ENCODE measurements around the gene LSM7.

Gene LSM7

GRCh38 chr19:2345076-2345475 is 16.7 kb upstream of the LSM7 start:
- no peak for TF ChIP-seq CTCF (IDR thresholded peaks at IDR 0.05; ENCODE audit: extremely low read depth, missing control alignments)
- DNase-seq (ENCODE audit: low spot score): no peak

GRCh38 chr19:2344381-2344870 is 16.0 kb upstream of the LSM7 start:
- no peak for DNase-seq (ENCODE audit: low spot score)
- TF ChIP-seq CTCF (IDR thresholded peaks at IDR 0.05; ENCODE audit: extremely low read depth, missing control alignments): no peak

- no peak for DNase-seq (ENCODE audit: low spot score)
- no peak for TF ChIP-seq CTCF (IDR thresholded peaks at IDR 0.05; ENCODE audit: extremely low read depth, missing control alignments)
Observed at GRCh38 chr19:2343289-2343982, 15.1 kb upstream of the LSM7 start.

GRCh38 chr19:2342656-2343288 is 14.4 kb upstream of the LSM7 start:
- no peak for DNase-seq (ENCODE audit: low spot score)
- no peak for TF ChIP-seq CTCF (IDR thresholded peaks at IDR 0.05; ENCODE audit: extremely low read depth, missing control alignments)

GRCh38 chr19:2341982-2342381 is 13.6 kb upstream of the LSM7 start:
- TF ChIP-seq CTCF (IDR thresholded peaks at IDR 0.05; ENCODE audit: extremely low read depth, missing control alignments): no peak

GRCh38 chr19:2341244-2341751 is 12.9 kb upstream of the LSM7 start:
- no peak for TF ChIP-seq CTCF (IDR thresholded peaks at IDR 0.05; ENCODE audit: extremely low read depth, missing control alignments)
- no peak for DNase-seq (ENCODE audit: low spot score)

More at GRCh38 chr19:2341982-2342381, 13.6 kb upstream of the LSM7 start:
- no peak for DNase-seq (ENCODE audit: low spot score)

- DNase-seq (ENCODE audit: low spot score): no peak
- no peak for TF ChIP-seq CTCF (IDR thresholded peaks at IDR 0.05; ENCODE audit: extremely low read depth, missing control alignments)
Observed at GRCh38 chr19:2340496-2341243, 12.3 kb upstream of the LSM7 start.

Data from GM20000 (cell line).